ENCODE data around the gene LRR1. TPM values are rescaled to one million over a fixed set of nuclear protein-coding genes. Genes with fewer than 3 reads are reported as not detected.

LRR1 gene
- total and polyA plus RNA-seq, 9 of the 15 experiments (the other 6 are each of a cell fraction or from before 2014, with no cell fraction given): 26.5 to 58.1 (median 31.8) TPM

DNA sequence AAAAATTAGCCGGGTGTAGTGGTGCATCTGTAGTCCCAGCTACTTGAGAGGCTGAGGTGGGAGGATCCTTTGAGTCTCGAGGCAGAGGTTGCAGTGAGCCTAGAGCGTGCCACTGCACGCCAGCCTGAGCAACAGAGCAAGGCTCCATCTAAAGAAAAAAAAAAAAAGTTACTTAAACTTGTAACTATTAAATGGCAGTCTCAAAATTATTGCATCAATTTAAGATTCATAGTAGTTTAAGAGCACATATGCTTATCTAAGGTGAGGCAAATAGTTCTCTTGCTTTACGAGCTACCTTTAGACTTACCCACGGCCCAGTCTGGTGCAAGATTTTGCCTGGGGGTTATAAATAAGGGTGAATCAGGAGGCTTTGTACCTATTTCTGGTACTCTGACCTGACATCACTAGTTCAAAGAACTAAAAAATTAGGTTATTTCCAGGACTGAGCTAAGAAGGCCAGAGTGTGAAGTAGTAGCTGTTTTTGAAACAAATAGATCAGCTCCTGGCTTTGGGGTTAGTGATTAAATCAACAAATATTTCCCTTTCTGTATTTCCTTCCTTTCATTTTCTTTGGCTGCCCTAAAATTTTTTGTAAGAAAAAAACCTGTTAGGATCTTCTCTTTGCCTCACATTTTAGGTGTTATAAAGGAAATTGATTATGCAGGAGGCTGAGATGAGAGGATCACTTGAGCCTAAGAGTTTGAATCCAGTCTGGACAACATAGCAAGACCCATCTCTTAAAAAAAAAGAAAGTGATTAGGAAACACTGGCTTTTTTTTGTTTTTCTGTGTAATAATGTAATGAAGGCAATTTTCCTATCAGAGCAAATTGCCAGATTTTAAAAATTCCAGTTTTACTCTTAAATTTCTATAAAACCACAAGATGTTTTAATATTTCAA is 25.4 kb downstream of the LRR1 start (continued):
- TF ChIP-seq KDM1A (IDR thresholded peaks at IDR 0.05) (peak in 1 of 2 experiments; percentile 19; a peak in 1 of 4 replicates), PKNOX1 (IDR thresholded peaks at IDR 0.05) (no peak), PRDM10 (IDR thresholded peaks at IDR 0.05; ENCODE audit: partially characterized antibody) (no peak), RBM25 (IDR thresholded peaks at IDR 0.05; ENCODE audit: low read depth, low read length, severe bottlenecking) (peak; percentile 86)

Data from K562 (cell line).